Endothelial cell of umbilical vein (primary cell): ENCODE measurements around the gene PLXDC2. TPM values are rescaled to one million over a fixed set of nuclear protein-coding genes. Genes with fewer than 3 reads are reported as not detected.

ENCODE experiments used
- BruUV-seq: library from RNA; stranded (reverse); fragments of 400-500 nt; replicated peaks from 2 replicates; lab custom pipeline; 2021; lab: Mats Ljungman, UMichigan
- CTCF ChIA-PET: fragments of 300-600, 350-600 bp; sonication (Branson Sonifier 250); formaldehyde crosslinking; loops from one replicate; lab custom pipeline; 2021; ENCODE audit warnings: antibody characterized with exemption, inconsistent platforms; lab: Charles Lee
- POLR2A ChIA-PET: fragments of 300-600, 350-600 bp; sonication (Branson Sonifier 250); formaldehyde crosslinking; loops from one replicate; lab custom pipeline; 2021; ENCODE audit warnings: antibody characterized with exemption, inconsistent platforms; lab: Charles Lee
- DNase-seq: peaks from one replicate; pipeline ENCODE4 v3.0.0-alpha.2; 2011; ENCODE audit warnings: low read depth, low spot score
- FAIRE-seq: peaks from 2 replicates; lab custom pipeline; 2011; peaks lifted over from hg19 to GRCh38; lab: Jason Lieb, UNC
- H2AFZ ChIP-seq: 2 replicates; pipeline ENCODE4 v1.6.0; 2012; ENCODE audit warnings: low read depth, low read length, control low read depth, inconsistent platforms
- H3K27ac ChIP-seq: 2 replicates; pipeline ENCODE4 v1.5.1; 2011; ENCODE audit warnings: low read depth, mild to moderate bottlenecking, control low read depth, low read length, moderate library complexity; ENCODE audit not compliant: insufficient read depth
- H3K27me3 ChIP-seq, 2 experiments: 2 replicates each; pipeline versions ENCODE4 v1.6.0 to v1.6.1; 2011; ENCODE audit warnings: low read length in 2 of 2, mixed read lengths in 1 of 2; ENCODE audit not compliant: control insufficient read depth in 2 of 2, insufficient read depth in 2 of 2
- H3K36me3 ChIP-seq, 2 experiments: 2 replicates in 1 of 2; 3 replicates in 1 of 2; pipeline ENCODE4 v1.5.1; 2011; ENCODE audit warnings: low read length in 2 of 2, mild to moderate bottlenecking in 1 of 2, moderate library complexity in 1 of 2; ENCODE audit not compliant: control insufficient read depth in 2 of 2, insufficient read depth in 2 of 2; ENCODE audit errors: extremely low read depth in 1 of 2
- H3K4me1 ChIP-seq: 3 replicates; pipeline ENCODE4 v1.5.1; 2011; ENCODE audit warnings: mild to moderate bottlenecking, low read length; ENCODE audit not compliant: control insufficient read depth, insufficient read depth; ENCODE audit errors: extremely low read depth
- H3K4me2 ChIP-seq: 2 replicates; pipeline ENCODE4 v1.6.1; 2011; ENCODE audit warnings: low read length, control low read depth, mixed read lengths; ENCODE audit not compliant: insufficient read depth
- H3K4me3 ChIP-seq, 3 experiments: fragments of 200-600 bp in 1 of 3; sonication (generic), shearing (Covaris generic) in 1 of 3; replicated peaks in 1 of 3; 2 replicates each; pipeline ENCODE4 v1.5.1; 2011 to 2016; ENCODE audit warnings: control low read depth in 3 of 3, low read length in 3 of 3, mild to moderate bottlenecking in 2 of 3, inconsistent platforms in 1 of 3, low read depth in 1 of 3, moderate library complexity in 1 of 3; ENCODE audit not compliant: insufficient read depth in 1 of 3
- H3K79me2 ChIP-seq: 2 replicates; pipeline ENCODE4 v1.6.0; 2012; ENCODE audit warnings: low read length, inconsistent platforms; ENCODE audit not compliant: control insufficient read depth, insufficient read depth
- H3K9ac ChIP-seq: replicated peaks from 2 replicates; pipeline ENCODE3; 2011; ENCODE audit warnings: low read length, control low read depth; ENCODE audit not compliant: insufficient read depth; ENCODE audit errors: extremely low read depth
- H3K9me1 ChIP-seq: replicated peaks from 3 replicates; pipeline ENCODE4 v1.6.0; 2011; ENCODE audit warnings: mild to moderate bottlenecking, low read length; ENCODE audit not compliant: control insufficient read depth, insufficient read depth; ENCODE audit errors: extremely low read depth
- H3K9me3 ChIP-seq: replicated peaks from 2 replicates; pipeline ENCODE4 v1.5.1; 2012; ENCODE audit warnings: low read length, inconsistent platforms; ENCODE audit not compliant: control insufficient read depth, insufficient read depth
- H4K20me1 ChIP-seq: replicated peaks from 2 replicates; pipeline ENCODE3; 2011; ENCODE audit warnings: mild to moderate bottlenecking, low read length; ENCODE audit not compliant: control insufficient read depth, insufficient read depth; ENCODE audit errors: extremely low read depth
- CTCF ChIP-seq, 2 donors: IDR thresholded peaks; 1 replicate in 1 of 2; 2 replicates in 1 of 2; pipeline ENCODE4 v1.5.1; 2011; ENCODE audit warnings: low read length in 2 of 2, mild to moderate bottlenecking in 2 of 2, moderate library complexity in 2 of 2, control low read depth in 1 of 2, inconsistent platforms in 1 of 2, low read depth in 1 of 2; ENCODE audit not compliant: insufficient read depth in 1 of 2; ENCODE audit errors: extremely low read depth in 1 of 2
- FOS ChIP-seq: IDR thresholded peaks from 2 replicates; pipeline ENCODE4 v1.6.1; 2011; ENCODE audit warnings: mild to moderate bottlenecking, low read length, moderate library complexity, borderline replicate concordance; ENCODE audit not compliant: insufficient read depth
- GATA2 ChIP-seq: IDR thresholded peaks from 2 replicates; pipeline ENCODE4 v1.7.0; 2011; ENCODE audit warnings: low read depth, mild to moderate bottlenecking, moderate library complexity, mixed read lengths, low read length; ENCODE audit not compliant: insufficient read length, insufficient read depth
- JUN ChIP-seq: IDR thresholded peaks from 2 replicates; pipeline ENCODE4 v1.6.1; 2011; ENCODE audit warnings: borderline replicate concordance, low read depth; ENCODE audit not compliant: insufficient read length, insufficient read depth
- MAX ChIP-seq: IDR thresholded peaks from 2 replicates; pipeline ENCODE4 v1.6.1; 2011; ENCODE audit not compliant: insufficient read depth, insufficient read length
- MYC ChIP-seq: IDR thresholded peaks from one replicate; pipeline ENCODE4 v1.6.1; 2011; ENCODE audit warnings: mild to moderate bottlenecking, low read depth, low read length
- dilution Hi-C: fragments of 300-500 bp; cut with MboI; formaldehyde crosslinking; loops from one replicate; pipeline ENCODE4 v1.15.0; 2019; ENCODE audit warnings: low sequenced_read_pairs; ENCODE audit not compliant: extremely low pct_ligation_motif_present
- intact Hi-C: fragments of 100-400 bp; cut with micrococcal nuclease; formaldehyde crosslinking; loops from one replicate; pipeline ENCODE4 v1.10.0; 2022
- polyA plus RNA-seq, 4 experiments: library from polyadenylated mRNA; depleted of rRNA in 3 of 4; stranded (reverse) in 3 of 4; unstranded in 1 of 4; fragments of >200 nt; gene quantifications; 2 replicates each; pipeline versions ENCODE4 v1.2.1 to v1.2.3, GENCODE V29; 2011 to 2012; ENCODE audit warnings: missing spikeins in 1 of 4
- total RNA-seq: library from RNA; stranded (reverse); gene quantifications from 2 replicates; pipeline ENCODE4 v1.2.3, GENCODE V29; 2021

Gene PLXDC2
- total and polyA plus RNA-seq, 2 donors (not counting 3 experiments of a cell fraction or from before 2014, with no cell fraction given) = 0.32 to 1.2 TPM

GRCh38 chr10:19775296-19775695 lies 40.9 kb upstream of the PLXDC2 start:
- Histone ChIP-seq H3K27me3 (no peaks in the 10 kb centered on the region), H3K36me3 (no peaks in the 10 kb centered on the region), H3K9me3 (no peaks in the 10 kb centered on the region), H3K9me1 (no peaks in the 10 kb centered on the region), H3K9ac (no peak overlapping the region), H3K4me1 (no peaks in the 10 kb centered on the region), H3K4me3 (no peak overlapping the region), H3K4me2 (no peak overlapping the region), H2AFZ (no peak overlapping the region), H3K27ac (no peak overlapping the region), H3K79me2 (no peaks in the 10 kb centered on the region), H4K20me1 (no peaks in the 10 kb centered on the region)
- TF ChIP-seq CTCF (IDR thresholded peaks at IDR 0.05; ENCODE audit: extremely low read depth in 1 of 2, insufficient read depth in 1 of 2, low read depth in 1 of 2, low read length in 2 of 2) = no peak
- TF ChIP-seq JUN = no peak
- TF ChIP-seq FOS = no peak
- ChIA-PET CTCF (no interaction called here), POLR2A (no interaction called here)
- FAIRE-seq (no peak), DNase-seq (no peak)
- dilution Hi-C loops (no loop called here), intact Hi-C loops (no loop called here)
- no TSS peak for BruUV-seq

- Histone ChIP-seq H3K27me3 (no peaks in the 10 kb centered on the region), H3K4me1 (no peaks in the 10 kb centered on the region), H4K20me1 (no peaks in the 10 kb centered on the region), H3K9me3 (no peaks in the 10 kb centered on the region), H3K36me3 (no peaks in the 10 kb centered on the region), H2AFZ (no peak overlapping the region), H3K4me3 (no peak overlapping the region), H3K27ac (no peak overlapping the region), H3K9ac (no peak overlapping the region), H3K9me1 (no peaks in the 10 kb centered on the region), H3K4me2 (no peak overlapping the region), H3K79me2 (no peaks in the 10 kb centered on the region)
- CTCF ChIA-PET = no interaction called here
- no peak for DNase-seq
- intact Hi-C loops (no loop called here), dilution Hi-C loops (no loop called here)
- TF ChIP-seq MYC (no peak), GATA2 (no peak), CTCF (IDR thresholded peaks at IDR 0.05; ENCODE audit: extremely low read depth in 1 of 2, insufficient read depth in 1 of 2, low read depth in 1 of 2, low read length in 2 of 2) (no peak), MAX (no peak)
- POLR2A ChIA-PET = no interaction called here
- BruUV-seq = no TSS peak
- no peak for FAIRE-seq
Measured at GRCh38 chr10:19777806-19778205, 38.4 kb upstream of the PLXDC2 start.
